Left ventricle myocardium superior (tissue), 1 donor: ENCODE data around the gene LDB1. TPM values are rescaled to one million over a fixed set of nuclear protein-coding genes. Genes with fewer than 3 reads are reported as not detected.

Experiments
- ATAC-seq: fragments of 200-7000 bp; cut with Tn5 transposase; one replicate; pipeline ENCODE4 v1.9.1; 2020; ENCODE audit warnings: mild to moderate bottlenecking, moderate library complexity
- DNase-seq: peaks from one replicate; pipeline ENCODE4 v3.0.0-alpha.2; 2020
- intact Hi-C: fragments of 100-400 bp; cut with micrococcal nuclease; formaldehyde crosslinking; loops from one replicate; pipeline ENCODE4 v1.11.0; 2022
- long read RNA-seq: library from polyadenylated mRNA; unstranded; transcript quantifications from one replicate; pipeline ENCODE4 v2.0.0, GENCODE V29; 2021
- total RNA-seq: library from RNA; stranded (reverse); fragmentation: NEBNext Ultra II Directional; extraction: Animal tissue kit (Norgen Biotek cat#: 25700); gene quantifications from one replicate; pipeline ENCODE4 v1.2.1, GENCODE V29; 2021
- donor health status: DM: no; HTN: yes; CAD: no; lungs with severe emphysema.

The LDB1 gene
- total RNA-seq = 70.7 TPM
- long read RNA-seq, transcript LDB1-202 (11 exons, 2,089 nt) = major isoform, 12 of 72 reads
- long read RNA-seq, partial matches to known transcripts = 26 of 72 reads
- long read RNA-seq, other reads (novel, unspliced or antisense) = 34 of 72 reads

GRCh38 chr10:102120142-102120990 is at the start of gene LDB1:
Gene LDB1, minus strand, starts transcription at chr10:102120368. Its CDS starts 258 bp downstream, at chr10:102120110.
- peak; percentile 91 for DNase-seq
- peak; percentile 72 for ATAC-seq
- intact Hi-C loops = no loop called here

GRCh38 chr10:102167861-102168260 is 47.7 kb upstream of the LDB1 start:
- DNase-seq (no peak), ATAC-seq (no peak)
- intact Hi-C loops = no loop called here

- ATAC-seq (no peak), DNase-seq (no peak)
- intact Hi-C loops = no loop called here
These were observed 43.3 kb upstream of the LDB1 start for GRCh38 chr10:102163342-102163989.

GRCh38 chr10:102159831-102160230 is 39.7 kb upstream of the LDB1 start:
- no peak for DNase-seq
- intact Hi-C loops = no loop called here
- no peak for ATAC-seq

GRCh38 chr10:102159051-102159597 is 39.0 kb upstream of the LDB1 start:
- ATAC-seq (no peak), DNase-seq (no peak)
- intact Hi-C loops = no loop called here

- DNase-seq = no peak
- no peak for ATAC-seq
- intact Hi-C loops = no loop called here
These were observed 37.1 kb upstream of the LDB1 start for GRCh38 chr10:102157224-102157623.

- no peak for ATAC-seq
These were observed 34.4 kb upstream of the LDB1 start for GRCh38 chr10:102154466-102155116.

GRCh38 chr10:102153093-102153620 is 33.0 kb upstream of the LDB1 start:
- DNase-seq (no peak), ATAC-seq (no peak)
- intact Hi-C loops = no loop called here

More at GRCh38 chr10:102154466-102155116, 34.4 kb upstream of the LDB1 start:
- DNase-seq = no peak
- intact Hi-C loops = no loop called here

GRCh38 chr10:102152545-102152890 is 32.4 kb upstream of the LDB1 start:
- DNase-seq = no peak
- intact Hi-C loops = no loop called here
- ATAC-seq = peak; percentile 4

- ATAC-seq (peak; percentile 98), DNase-seq (peak; percentile 99)
- intact Hi-C loops = no loop called here
These were observed 31.8 kb upstream of the LDB1 start, which contains the start of gene NOLC1 for GRCh38 chr10:102151774-102152544. Gene NOLC1, plus strand, starts transcription at chr10:102152389. Its CDS starts 22 bp downstream, at chr10:102152411.

- intact Hi-C loops = no loop called here
- no peak for DNase-seq
- no peak for ATAC-seq
These were observed 31.0 kb upstream of the LDB1 start for GRCh38 chr10:102150970-102151773.

- intact Hi-C loops = no loop called here
- ATAC-seq (no peak), DNase-seq (no peak)
These were observed 28.1 kb upstream of the LDB1 start for GRCh38 chr10:102148275-102148674.

GRCh38 chr10:102147561-102147960 is 27.4 kb upstream of the LDB1 start:
- intact Hi-C loops = no loop called here
- no peak for DNase-seq
- ATAC-seq = no peak

GRCh38 chr10:102146971-102147428 is 26.8 kb upstream of the LDB1 start:
- ATAC-seq (no peak), DNase-seq (no peak)
- intact Hi-C loops = no loop called here

GRCh38 chr10:102141583-102142107 is 21.5 kb upstream of the LDB1 start:
- intact Hi-C loops = no loop called here
- no peak for ATAC-seq
- DNase-seq = no peak

GRCh38 chr10:102140913-102141540 is 20.9 kb upstream of the LDB1 start:
- DNase-seq (no peak), ATAC-seq (no peak)
- intact Hi-C loops = no loop called here

- DNase-seq = no peak
- intact Hi-C loops = no loop called here
- ATAC-seq = no peak
These were observed 20.1 kb upstream of the LDB1 start for GRCh38 chr10:102140218-102140617.
